ENCODE measurements around the gene CTNS.

CTNS gene

DNA sequence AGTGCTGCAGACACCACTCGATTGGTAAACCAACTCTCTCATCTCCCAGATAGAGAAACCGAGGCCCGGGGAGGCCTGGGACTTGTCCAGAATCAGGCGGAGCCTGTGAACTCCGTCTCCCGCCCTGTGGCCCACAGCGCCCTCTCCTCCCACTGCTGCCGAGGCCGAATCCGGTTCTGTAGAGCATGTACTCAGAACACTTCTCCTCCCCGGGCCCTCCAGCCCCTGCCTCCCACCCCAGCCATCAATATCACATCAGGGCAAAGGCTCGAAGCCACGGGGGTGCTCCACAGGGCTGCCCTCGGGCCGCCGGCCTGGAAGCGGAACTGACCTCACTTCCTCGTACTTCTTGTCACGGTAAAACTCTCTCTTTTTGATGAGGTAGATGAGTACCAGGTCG lies 45.0 kb downstream of the CTNS start:
- no peak for TF ChIP-seq CTCF (conservative IDR thresholded peaks at IDR 0.05)
- no peak overlapping the region for H3K27ac ChIP-seq

- no peak overlapping the region for H3K27ac ChIP-seq
- no peak for TF ChIP-seq CTCF (conservative IDR thresholded peaks at IDR 0.05)
Observed at GRCh38 chr17:3682033-3682432, 45.5 kb downstream of the CTNS start.

DNA sequence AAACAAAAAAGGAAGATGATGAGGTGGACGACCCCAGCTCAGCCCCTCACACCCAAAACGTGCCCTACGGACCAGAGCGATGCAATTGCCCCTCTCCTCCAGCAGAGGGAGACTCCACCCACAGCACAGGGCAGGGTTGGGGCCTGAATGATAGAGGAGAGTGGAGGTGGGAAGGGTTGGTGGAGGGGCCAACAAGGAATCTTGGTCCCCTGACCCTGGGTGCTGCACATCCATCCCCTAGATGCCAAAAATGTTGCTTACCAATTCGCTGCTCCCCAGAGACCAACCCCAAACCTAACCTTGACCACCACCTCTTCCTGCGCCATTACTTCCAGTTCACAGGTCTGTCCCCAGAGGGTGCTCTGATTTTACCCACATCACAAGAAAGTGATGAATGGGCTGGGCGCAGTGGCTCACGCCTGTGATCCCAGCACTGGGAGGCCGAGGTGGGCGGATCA lies 46.5 kb downstream of the CTNS start:
- TF ChIP-seq CTCF (conservative IDR thresholded peaks at IDR 0.05) = peak; percentile 97
- no peak overlapping the region for H3K27ac ChIP-seq

GRCh38 chr17:3685174-3685573 lies 48.6 kb downstream of the CTNS start:
- no peak overlapping the region for H3K27ac ChIP-seq
- no peak for TF ChIP-seq CTCF (conservative IDR thresholded peaks at IDR 0.05)

- no peak overlapping the region for H3K27ac ChIP-seq
- TF ChIP-seq CTCF (conservative IDR thresholded peaks at IDR 0.05) = no peak
Observed at GRCh38 chr17:3688027-3688553, 51.5 kb downstream of the CTNS start.

DNA sequence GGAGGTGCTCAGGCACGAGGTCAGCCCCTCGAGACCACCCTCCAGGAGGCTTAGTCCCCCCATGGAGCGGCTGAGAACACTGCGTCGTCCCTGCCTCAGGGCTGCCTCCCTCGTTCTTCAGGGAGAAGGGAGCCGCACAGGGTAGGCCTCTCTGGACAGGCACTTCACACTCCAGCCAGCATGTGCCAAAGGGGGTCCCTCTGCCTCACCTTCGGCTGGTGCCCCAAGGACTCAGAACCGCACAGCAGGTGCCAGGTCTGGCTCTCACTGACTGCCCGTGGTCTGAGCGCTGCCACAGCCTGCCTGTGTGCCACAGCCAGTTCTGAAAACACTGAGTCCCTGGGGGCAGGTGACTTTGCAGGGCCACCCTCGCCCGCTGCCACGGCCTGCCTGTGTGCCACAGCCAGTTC lies 52.3 kb downstream of the CTNS start:
- no peak overlapping the region for H3K27ac ChIP-seq
- no peak for TF ChIP-seq CTCF (conservative IDR thresholded peaks at IDR 0.05)

DNA sequence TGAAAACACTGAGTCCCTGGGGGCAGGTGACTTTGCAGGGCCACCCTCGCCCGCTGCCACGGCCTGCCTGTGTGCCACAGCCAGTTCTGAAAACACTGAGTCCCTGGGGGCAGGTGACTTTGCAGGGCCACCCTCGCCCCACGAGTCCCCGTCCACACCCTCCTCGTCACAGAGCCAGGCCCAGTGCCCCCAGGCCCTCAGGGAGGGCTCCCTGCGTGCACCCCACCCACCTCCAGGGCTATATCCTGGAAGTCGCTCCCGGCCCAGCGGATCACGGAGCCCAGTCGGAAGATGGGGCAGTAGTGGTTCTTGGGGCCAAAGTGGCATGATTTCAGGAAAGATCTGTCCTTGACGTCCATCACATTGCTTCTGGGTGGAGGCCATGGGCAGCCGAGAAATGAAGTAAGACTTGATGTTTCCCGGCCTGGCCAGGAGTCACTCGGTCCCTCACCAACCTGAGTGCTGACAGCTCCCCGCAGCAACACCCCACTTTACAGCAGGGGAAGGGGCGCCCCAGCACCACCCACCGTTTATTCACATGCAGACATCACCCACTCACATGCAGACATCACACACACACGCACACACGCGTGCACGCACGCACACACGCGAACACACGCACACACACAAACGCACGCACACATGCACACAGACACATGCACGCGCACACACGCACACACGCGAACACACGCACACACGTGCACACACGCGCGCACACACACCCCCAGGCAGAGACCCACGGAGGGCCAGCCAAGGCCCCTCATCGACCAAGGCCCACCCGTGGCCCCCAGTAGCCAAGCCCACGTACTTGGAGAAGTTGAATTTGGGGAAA lies 52.9 kb downstream of the CTNS start:
- TF ChIP-seq CTCF (conservative IDR thresholded peaks at IDR 0.05) = no peak
- H3K27ac ChIP-seq = no peak overlapping the region
